ENCODE results near the gene FLYWCH1. TPM values are rescaled to one million over a fixed set of nuclear protein-coding genes. Genes with fewer than 3 reads are reported as not detected.
"Not testable (repeated sequence)": the region's sequence is repeated elsewhere in the genome, so short reads cannot be mapped to it uniquely, and the experiment has no call there.

Gene FLYWCH1
- polyA plus RNA-seq, 4 donors: 13.0 to 18.8 (median 14.9) TPM

DNA sequence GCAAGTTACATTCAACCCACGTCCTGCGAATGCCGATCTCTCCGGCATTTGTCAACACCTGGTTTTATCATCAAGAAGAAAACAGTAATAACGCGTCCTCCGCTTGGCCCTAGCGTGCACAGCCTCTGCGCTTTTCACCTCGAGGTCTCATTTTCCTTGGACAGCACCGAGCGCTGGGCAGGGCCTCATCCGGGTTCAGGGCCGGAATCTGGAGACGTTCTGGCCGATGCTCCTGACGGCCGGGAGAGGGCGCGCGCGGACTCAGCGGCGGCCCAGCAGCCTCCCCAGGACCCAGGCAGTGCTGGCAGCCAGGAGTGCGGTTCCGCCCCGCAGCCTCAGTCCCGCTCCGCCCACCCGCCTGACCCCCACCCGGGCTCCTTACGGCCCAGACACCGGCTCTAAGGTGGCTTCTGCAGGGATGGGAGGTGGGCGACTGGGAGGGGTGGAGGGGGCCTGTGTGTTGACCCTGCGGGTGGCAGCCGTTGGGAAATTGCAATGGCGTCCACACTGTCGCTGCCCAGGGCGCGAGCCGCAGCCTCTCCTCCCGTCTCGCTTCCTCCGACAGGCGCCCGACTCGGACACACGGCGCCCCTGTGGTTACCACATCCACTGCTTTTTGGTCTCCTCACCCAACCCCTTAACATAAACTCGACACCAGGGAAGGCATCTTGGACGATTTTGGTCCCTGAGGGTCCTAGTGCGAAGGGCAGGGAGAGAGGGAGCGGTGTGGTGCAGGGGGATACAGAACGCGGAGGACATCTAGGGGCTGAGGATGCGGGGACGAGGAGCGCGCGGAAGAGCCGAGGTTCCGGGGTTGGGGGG lies 7.4 kb upstream of the FLYWCH1 start:
- H3K4me3 ChIP-seq (ENCODE audit: low read depth in 1 of 3, low read length in 3 of 3): peak overlapping the region; percentile 65 to 90 (median 86)
- H3K27ac ChIP-seq (ENCODE audit: low read depth in 1 of 3, low read length in 2 of 3): peak overlapping the region; percentile 85 to 95 (median 92)
- H3K4me1 ChIP-seq (ENCODE audit: control insufficient read depth in 3 of 3, insufficient read depth in 2 of 3, low read depth in 1 of 3, low read length in 2 of 3): peaks cover 0 to 7% (median 4%) of the 10 kb centered on the region in 3 donors
- H3K27me3 ChIP-seq (ENCODE audit: control insufficient read depth in 3 of 3, insufficient read depth in 3 of 3, low read length in 3 of 3): peaks cover 0 to 3% (median 0%) of the 10 kb centered on the region in 3 donors
- H3K36me3 ChIP-seq (ENCODE audit: control insufficient read depth in 3 of 3, insufficient read depth in 2 of 3, low read depth in 1 of 3, low read length in 3 of 3): peaks cover 0 to 3% (median 0%) of the 10 kb centered on the region in 3 donors
- WGBS, 3 donors: 0 to 1% (median 1%) methylated on average over 62 of the region's 62 CpGs
- H3K9me3 ChIP-seq (ENCODE audit: control insufficient read depth in 2 of 2, insufficient read depth in 1 of 2, low read depth in 1 of 2, low read length in 1 of 2): peaks cover 0 to 10% of the 10 kb centered on the region in 2 donors
- FAIRE-seq (no peak), DNase-seq (peak; percentile 86 to 94)

- WGBS, 3 donors: 0% methylated on average over 27 to 32 of the region's 32 CpGs
- FAIRE-seq: no peak
Measured at GRCh38 chr16:2904922-2905240, 6.8 kb upstream of the FLYWCH1 start.

GRCh38 chr16:2905241-2905987 lies 6.3 kb upstream of the FLYWCH1 start:
- Histone ChIP-seq H3K4me1 (ENCODE audit: control insufficient read depth in 3 of 3, insufficient read depth in 2 of 3, low read depth in 1 of 3, low read length in 2 of 3) (peaks cover 0 to 7% (median 4%) of the 10 kb centered on the region in 3 donors), H3K9me3 (ENCODE audit: control insufficient read depth in 2 of 2, insufficient read depth in 1 of 2, low read depth in 1 of 2, low read length in 1 of 2) (peaks cover 0 to 10% of the 10 kb centered on the region in 2 donors), H3K36me3 (ENCODE audit: control insufficient read depth in 3 of 3, insufficient read depth in 2 of 3, low read depth in 1 of 3, low read length in 3 of 3) (no peaks in the 10 kb centered on the region), H3K4me3 (ENCODE audit: low read depth in 1 of 3, low read length in 3 of 3) (peak overlapping the region; percentile 65 to 90 (median 86)), H3K27me3 (ENCODE audit: control insufficient read depth in 3 of 3, insufficient read depth in 3 of 3, low read length in 3 of 3) (peaks cover 0 to 7% (median 0%) of the 10 kb centered on the region in 3 donors), H3K27ac (ENCODE audit: low read depth in 1 of 3, low read length in 2 of 3) (peak overlapping the region; percentile 85 to 95 (median 92))
- DNase-seq (peak; percentile 93 to 99), FAIRE-seq (no peak)
- 1% methylated on average over 40 to 50 of the region's 51 CpGs for WGBS, 3 donors

More at GRCh38 chr16:2904922-2905240, 6.8 kb upstream of the FLYWCH1 start:
- Histone ChIP-seq H3K36me3 (ENCODE audit: control insufficient read depth in 3 of 3, insufficient read depth in 2 of 3, low read depth in 1 of 3, low read length in 3 of 3) (no peaks in the 10 kb centered on the region), H3K27me3 (ENCODE audit: control insufficient read depth in 3 of 3, insufficient read depth in 3 of 3, low read length in 3 of 3) (peaks cover 0 to 5% (median 0%) of the 10 kb centered on the region in 3 donors), H3K4me1 (ENCODE audit: control insufficient read depth in 3 of 3, insufficient read depth in 2 of 3, low read depth in 1 of 3, low read length in 2 of 3) (peaks cover 0 to 7% (median 4%) of the 10 kb centered on the region in 3 donors), H3K4me3 (ENCODE audit: low read depth in 1 of 3, low read length in 3 of 3) (peak overlapping the region; percentile 65 to 90 (median 86)), H3K9me3 (ENCODE audit: control insufficient read depth in 2 of 2, insufficient read depth in 1 of 2, low read depth in 1 of 2, low read length in 1 of 2) (peaks cover 0 to 10% of the 10 kb centered on the region in 2 donors), H3K27ac (ENCODE audit: low read depth in 1 of 3, low read length in 2 of 3) (peak overlapping the region; percentile 85 to 95 (median 92))
- no peak for DNase-seq

DNA sequence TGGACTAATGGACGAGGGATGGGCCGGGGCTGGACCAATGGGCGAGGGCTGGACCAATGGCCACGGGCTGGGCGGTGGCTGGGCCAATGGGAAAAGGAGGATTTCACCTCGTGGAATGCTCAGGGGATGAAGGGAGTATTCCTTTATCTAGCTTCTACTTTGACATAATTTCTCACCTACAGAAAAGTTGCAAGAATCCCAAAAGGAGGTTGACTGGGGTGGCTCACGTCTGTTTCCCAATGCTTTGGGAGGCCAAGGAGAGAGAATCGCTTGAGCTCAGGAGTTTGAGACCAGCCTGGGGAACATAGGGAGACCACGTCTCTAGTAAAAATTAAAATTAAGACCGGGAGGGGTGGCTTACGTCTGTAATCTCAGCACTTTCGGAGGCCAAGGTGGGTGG lies 5.7 kb upstream of the FLYWCH1 start:
- Histone ChIP-seq H3K36me3 (ENCODE audit: control insufficient read depth in 3 of 3, insufficient read depth in 2 of 3, low read depth in 1 of 3, low read length in 3 of 3) (no peaks in the 10 kb centered on the region), H3K4me1 (ENCODE audit: control insufficient read depth in 3 of 3, insufficient read depth in 2 of 3, low read depth in 1 of 3, low read length in 2 of 3) (peaks cover 0 to 7% (median 4%) of the 10 kb centered on the region in 3 donors), H3K4me3 (ENCODE audit: low read depth in 1 of 3, low read length in 3 of 3) (no peak overlapping the region), H3K9me3 (ENCODE audit: control insufficient read depth in 2 of 2, insufficient read depth in 1 of 2, low read depth in 1 of 2, low read length in 1 of 2) (peaks cover 0 to 10% of the 10 kb centered on the region in 2 donors), H3K27ac (ENCODE audit: low read depth in 1 of 3, low read length in 2 of 3) (peak overlapping the region in 1 of 3 donors; percentile 72), H3K27me3 (ENCODE audit: control insufficient read depth in 3 of 3, insufficient read depth in 3 of 3, low read length in 3 of 3) (peaks cover 0 to 9% (median 0%) of the 10 kb centered on the region in 3 donors)
- DNase-seq: no peak
- WGBS, 3 donors: 20 to 31% (median 25%) methylated on average over 12 of the region's 12 CpGs
- FAIRE-seq: no peak

- DNase-seq: peak; percentile 35 to 45
- not testable (repeated sequence) for H3K36me3 ChIP-seq (ENCODE audit: control insufficient read depth in 3 of 3, insufficient read depth in 2 of 3, low read depth in 1 of 3, low read length in 3 of 3); H3K27me3 ChIP-seq (ENCODE audit: control insufficient read depth in 3 of 3, insufficient read depth in 3 of 3, low read length in 3 of 3); FAIRE-seq; H3K4me1 ChIP-seq (ENCODE audit: control insufficient read depth in 3 of 3, insufficient read depth in 2 of 3, low read depth in 1 of 3, low read length in 2 of 3); H3K27ac ChIP-seq (ENCODE audit: low read depth in 1 of 3, low read length in 2 of 3); H3K4me3 ChIP-seq (ENCODE audit: low read depth in 1 of 3, low read length in 3 of 3)
- H3K9me3 ChIP-seq (ENCODE audit: control insufficient read depth in 2 of 2, insufficient read depth in 1 of 2, low read depth in 1 of 2, low read length in 1 of 2): peaks cover 0 to 10% of the 10 kb centered on the region in 2 donors
- WGBS, 3 donors: 14 to 19% (median 15%) methylated on average over 16 to 17 of the region's 17 CpGs
Measured at GRCh38 chr16:2907084-2907753, 4.5 kb upstream of the FLYWCH1 start.

DNA sequence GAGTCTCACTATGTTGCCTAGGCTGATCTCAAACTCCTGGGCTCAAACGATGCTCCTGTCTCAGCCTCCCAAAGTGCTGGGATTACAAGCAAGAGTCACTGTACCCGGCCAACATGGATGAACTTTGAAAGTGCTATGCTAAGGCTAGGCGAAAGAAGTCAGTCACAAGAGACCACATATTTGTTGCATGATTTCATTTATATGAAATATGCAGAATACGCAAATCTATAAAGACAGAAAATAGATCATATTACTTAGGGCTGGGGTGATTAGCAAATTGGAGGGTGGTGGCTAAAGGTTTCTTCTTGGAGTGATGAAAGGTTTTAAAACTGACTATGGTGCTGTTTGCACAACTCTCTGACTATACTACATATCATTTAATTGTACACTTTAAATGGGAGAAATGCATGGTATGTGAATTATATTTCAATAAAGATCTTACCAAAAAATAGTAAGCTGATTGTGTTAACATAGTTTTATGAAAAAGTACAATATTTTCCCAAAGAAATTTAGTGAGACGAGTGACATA lies 1.2 kb upstream of the FLYWCH1 start:
- H3K4me1 ChIP-seq (ENCODE audit: control insufficient read depth in 3 of 3, insufficient read depth in 2 of 3, low read depth in 1 of 3, low read length in 2 of 3): peaks cover 0 to 3% (median 2%) of the 10 kb centered on the region in 3 donors
- peaks cover 0 to 7% (median 2%) of the 10 kb centered on the region in 3 donors for H3K36me3 ChIP-seq (ENCODE audit: control insufficient read depth in 3 of 3, insufficient read depth in 2 of 3, low read depth in 1 of 3, low read length in 3 of 3)
- WGBS, 3 donors: 61 to 64% (median 61%) methylated on average over 5 of the region's 5 CpGs
- FAIRE-seq: no peak
- H3K27ac ChIP-seq (ENCODE audit: low read depth in 1 of 3, low read length in 2 of 3): no peak overlapping the region
- H3K27me3 ChIP-seq (ENCODE audit: control insufficient read depth in 3 of 3, insufficient read depth in 3 of 3, low read length in 3 of 3): peaks cover 0 to 9% (median 0%) of the 10 kb centered on the region in 3 donors
- DNase-seq: no peak
- no peak overlapping the region for H3K4me3 ChIP-seq (ENCODE audit: low read depth in 1 of 3, low read length in 3 of 3)
- H3K9me3 ChIP-seq (ENCODE audit: control insufficient read depth in 2 of 2, insufficient read depth in 1 of 2, low read depth in 1 of 2, low read length in 1 of 2): peaks cover 0 to 10% of the 10 kb centered on the region in 2 donors

- Histone ChIP-seq H3K36me3 (ENCODE audit: control insufficient read depth in 3 of 3, insufficient read depth in 2 of 3, low read depth in 1 of 3, low read length in 3 of 3) (peaks cover 0 to 12% (median 2%) of the 10 kb centered on the region in 3 donors), H3K9me3 (ENCODE audit: control insufficient read depth in 2 of 2, insufficient read depth in 1 of 2, low read depth in 1 of 2, low read length in 1 of 2) (no peaks in the 10 kb centered on the region), H3K4me3 (ENCODE audit: low read depth in 1 of 3, low read length in 3 of 3) (peak overlapping the region; percentile 75 to 83 (median 76)), H3K27me3 (ENCODE audit: control insufficient read depth in 3 of 3, insufficient read depth in 3 of 3, low read length in 3 of 3) (peaks cover 0 to 9% (median 0%) of the 10 kb centered on the region in 3 donors), H3K4me1 (ENCODE audit: control insufficient read depth in 3 of 3, insufficient read depth in 2 of 3, low read depth in 1 of 3, low read length in 2 of 3) (peaks cover 0 to 2% (median 0%) of the 10 kb centered on the region in 3 donors), H3K27ac (ENCODE audit: low read depth in 1 of 3, low read length in 2 of 3) (peak overlapping the region in 2 of 3 donors; percentile 6 to 81)
- DNase-seq (peak; percentile 29 to 56), FAIRE-seq (no peak)
- WGBS, 3 donors: 6 to 9% (median 7%) methylated on average over 39 of the region's 39 CpGs
Measured at GRCh38 chr16:2912330-2913199, 834 bp downstream of the FLYWCH1 start.

Data from small intestine (tissue), 7 donors.